Activated CD4-positive, alpha-beta T cell treated with anti-CD3 and anti-CD28 coated beads, Interleukin-2, Interleukin-6, amounts not matched to agents 100 ng/mL and 50 ng/mL, durations not matched to agents 16 hours and 8 hours (primary cell): ENCODE measurements around the gene PIKFYVE.
"Not testable (repeated sequence)": the region's sequence is repeated elsewhere in the genome, so short reads cannot be mapped to it uniquely, and the experiment has no call there.

ENCODE experiments used
- DNase-seq: peaks from one replicate; pipeline ENCODE4 v3.0.0-alpha.2; 2020

PIKFYVE gene

GRCh38 chr2:208255557-208256106 is 10.4 kb upstream of the PIKFYVE start:
- DNase-seq, result no peak

DNA sequence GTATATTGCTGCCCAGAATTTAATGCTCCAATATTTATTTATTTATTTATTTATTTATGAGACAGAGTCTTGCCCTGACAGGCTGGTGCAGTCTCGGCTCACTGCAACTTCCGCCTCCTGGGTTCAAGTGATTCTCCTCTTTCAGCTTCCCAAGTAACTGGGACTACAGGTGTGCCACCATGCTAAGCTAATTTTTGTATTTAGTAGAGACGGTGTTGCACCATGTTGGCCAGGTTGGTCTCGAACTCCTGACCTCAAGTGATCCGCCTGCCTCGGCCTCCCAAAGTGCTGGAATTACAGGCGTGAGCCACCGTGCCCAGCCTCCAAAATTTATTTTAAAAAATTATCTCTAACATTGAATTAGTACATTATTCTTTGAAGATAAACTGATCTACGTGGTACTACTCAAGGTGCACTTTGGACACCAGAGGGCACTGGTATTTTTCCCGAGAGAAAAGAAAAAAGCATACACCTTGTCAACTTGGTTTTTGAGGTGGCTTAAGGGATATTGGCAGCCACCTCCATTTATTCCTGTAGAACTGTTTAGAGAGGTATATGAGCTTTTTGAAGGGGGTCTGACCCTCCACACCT is 9.8 kb upstream of the PIKFYVE start:
- no peak for DNase-seq

DNA sequence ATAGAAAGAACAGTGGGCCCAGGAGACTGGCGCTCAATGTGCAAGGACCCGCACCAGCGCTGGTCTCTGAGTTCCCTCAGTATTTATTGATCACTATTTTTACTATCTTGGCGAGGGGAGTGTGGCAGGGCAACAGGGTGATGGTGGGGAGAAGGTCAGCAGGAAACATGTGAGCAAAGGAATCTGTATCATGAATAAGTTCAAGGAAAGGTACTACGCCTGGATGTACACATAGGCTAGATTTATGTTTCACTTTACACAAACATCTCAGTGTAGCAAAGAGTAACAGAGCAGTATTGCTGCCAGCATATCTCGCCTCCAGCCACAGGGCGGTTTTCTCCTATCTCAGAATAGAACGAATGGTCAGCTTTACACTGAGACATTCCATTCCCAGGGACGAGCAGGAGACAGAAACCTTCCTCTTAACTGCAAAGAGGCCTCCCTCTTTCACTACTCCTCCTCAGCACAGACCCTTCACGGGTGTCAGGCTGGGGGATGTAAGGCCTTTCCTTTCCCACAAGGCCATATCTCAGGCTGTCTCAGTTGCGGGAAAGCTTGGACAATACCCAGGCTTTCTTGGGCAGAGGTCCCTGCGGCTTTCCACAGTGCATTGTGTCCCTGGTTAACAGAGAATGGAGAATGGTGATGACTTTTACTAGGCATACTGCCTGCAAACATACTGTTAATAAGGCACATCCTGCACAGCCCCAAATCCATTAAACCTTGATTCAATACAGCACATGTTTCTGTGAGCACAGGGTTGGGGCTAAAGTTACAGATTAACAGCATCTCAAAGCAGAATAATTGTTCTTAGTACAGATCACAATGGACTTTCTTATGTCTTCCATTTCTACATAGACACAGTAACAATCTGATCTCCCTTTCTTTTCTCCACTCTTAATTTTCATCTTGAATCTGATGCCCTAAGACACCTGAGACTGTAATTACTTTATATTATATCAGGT is 8.9 kb upstream of the PIKFYVE start:
- DNase-seq, result not testable (repeated sequence)

- peak; percentile 65 for DNase-seq
Measured at GRCh38 chr2:208265371-208265800, 669 bp upstream of the PIKFYVE start.

DNA sequence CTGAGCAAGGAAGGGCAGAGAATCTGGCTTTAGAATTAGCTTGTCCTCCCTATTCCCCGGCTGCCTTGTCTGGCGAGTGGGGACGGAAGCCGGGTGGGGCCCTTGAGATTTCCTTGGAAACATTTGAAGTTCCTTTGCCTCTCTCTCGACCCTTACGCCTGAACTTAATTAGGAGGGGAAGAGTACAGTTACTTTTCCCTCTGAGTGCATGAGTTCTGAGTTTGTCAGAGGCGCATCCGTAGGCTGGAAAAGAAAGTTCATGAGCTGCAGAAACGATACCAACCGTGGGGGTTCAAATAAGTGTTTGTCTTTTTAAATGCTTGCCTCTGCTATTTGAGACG is 468 bp downstream of the PIKFYVE start:
- no peak for DNase-seq

GRCh38 chr2:208266936-208267335 is 881 bp downstream of the PIKFYVE start:
- DNase-seq, result peak; percentile 15

- DNase-seq, result not testable (repeated sequence)
Measured at GRCh38 chr2:208267526-208267925, 1.5 kb downstream of the PIKFYVE start.

GRCh38 chr2:208268156-208268952 is 2.3 kb downstream of the PIKFYVE start:
- no peak for DNase-seq

DNA sequence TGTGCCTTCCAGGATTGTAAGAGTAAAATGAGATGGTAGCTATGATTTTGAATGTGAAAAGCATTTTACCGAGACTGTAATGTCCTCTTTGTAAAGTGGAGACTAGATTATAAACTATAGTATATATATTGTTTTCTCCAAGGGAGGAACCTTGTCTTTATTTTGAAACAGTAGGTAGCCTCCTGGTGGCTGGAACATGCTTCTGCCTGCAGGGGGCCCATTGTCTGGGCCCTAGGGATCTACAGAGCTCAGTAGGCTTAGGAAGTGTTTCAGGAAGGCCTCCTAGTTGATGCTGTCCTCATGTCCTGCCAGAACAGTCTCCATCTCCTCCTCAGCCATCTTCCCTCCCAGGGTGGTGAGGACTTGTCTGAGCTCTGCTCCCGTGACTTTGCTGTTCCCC is 3.0 kb downstream of the PIKFYVE start:
- no peak for DNase-seq

DNA sequence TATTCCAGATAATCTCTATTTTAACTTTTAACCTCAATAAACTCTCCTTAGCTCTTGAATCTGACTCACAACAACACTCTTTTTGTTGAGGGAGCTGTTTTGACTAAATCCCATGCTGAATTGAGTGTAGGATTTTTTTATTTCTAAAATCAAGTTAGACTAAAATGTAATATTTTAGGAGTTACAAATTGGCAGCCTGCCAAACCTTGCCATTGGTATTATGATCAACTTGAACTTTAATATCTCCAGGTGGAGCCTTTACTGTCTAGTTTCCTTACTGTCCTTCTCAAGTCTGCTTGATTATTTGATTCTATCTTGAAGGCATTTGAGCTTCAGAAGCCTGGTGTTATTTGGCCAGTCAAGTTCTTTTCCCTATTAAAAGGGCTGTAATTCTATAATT is 8.7 kb downstream of the PIKFYVE start:
- no peak for DNase-seq

- no peak for DNase-seq
Measured at GRCh38 chr2:208278549-208278948, 12.5 kb downstream of the PIKFYVE start.

GRCh38 chr2:208279236-208279635 is 13.2 kb downstream of the PIKFYVE start:
- DNase-seq, result no peak

- DNase-seq, result no peak
Measured at GRCh38 chr2:208280234-208280633, 14.2 kb downstream of the PIKFYVE start.

- no peak for DNase-seq
Measured at GRCh38 chr2:208280933-208281332, 14.9 kb downstream of the PIKFYVE start.

DNA sequence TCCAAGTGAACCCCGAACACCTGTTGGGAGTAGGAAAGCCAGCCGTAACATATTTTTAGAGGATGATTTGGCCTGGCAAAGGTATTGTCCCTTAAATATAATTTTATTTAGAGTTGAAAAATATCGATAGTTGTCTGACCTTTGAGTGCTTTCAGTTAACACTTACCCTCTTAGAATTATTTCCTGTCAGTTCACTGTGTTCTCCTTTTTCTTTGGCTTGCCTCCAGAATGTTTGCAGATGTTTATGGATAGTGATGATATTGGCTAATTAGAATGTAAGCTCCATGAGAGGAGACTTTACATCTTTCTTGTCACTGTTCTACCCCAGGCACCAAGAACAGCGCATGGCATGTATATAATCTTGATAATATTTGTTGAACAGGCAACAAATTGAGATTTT is 19.8 kb downstream of the PIKFYVE start:
- DNase-seq, result no peak

DNA sequence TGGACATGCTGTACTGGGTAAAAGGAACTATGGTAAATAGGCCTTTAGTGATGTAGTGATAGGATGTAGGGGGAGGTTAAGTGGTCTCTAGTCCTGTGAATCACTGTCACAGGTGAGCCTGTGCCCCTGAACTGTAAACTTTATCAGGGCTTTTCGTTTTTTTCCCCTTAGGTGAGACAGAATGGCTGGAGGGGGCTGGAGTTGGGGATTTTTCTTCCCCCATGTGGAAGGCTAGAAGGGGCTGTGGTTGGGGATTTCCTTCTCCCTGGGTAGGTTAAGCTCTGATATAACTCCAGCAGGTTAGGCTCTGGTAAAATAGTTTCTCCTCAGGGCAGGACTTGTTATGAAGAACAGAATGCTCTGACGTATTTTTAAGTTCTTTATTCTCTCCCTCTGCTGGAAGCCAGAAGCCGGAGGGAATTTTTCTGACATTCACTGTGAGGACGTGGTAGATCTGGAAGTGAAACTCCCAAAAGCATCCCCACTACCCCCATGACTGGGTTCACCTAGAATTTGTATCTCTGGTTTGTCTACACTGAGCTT is 28.5 kb downstream of the PIKFYVE start:
- no peak for DNase-seq

- no peak for DNase-seq
Measured at GRCh38 chr2:208295834-208296233, 29.8 kb downstream of the PIKFYVE start.

DNA sequence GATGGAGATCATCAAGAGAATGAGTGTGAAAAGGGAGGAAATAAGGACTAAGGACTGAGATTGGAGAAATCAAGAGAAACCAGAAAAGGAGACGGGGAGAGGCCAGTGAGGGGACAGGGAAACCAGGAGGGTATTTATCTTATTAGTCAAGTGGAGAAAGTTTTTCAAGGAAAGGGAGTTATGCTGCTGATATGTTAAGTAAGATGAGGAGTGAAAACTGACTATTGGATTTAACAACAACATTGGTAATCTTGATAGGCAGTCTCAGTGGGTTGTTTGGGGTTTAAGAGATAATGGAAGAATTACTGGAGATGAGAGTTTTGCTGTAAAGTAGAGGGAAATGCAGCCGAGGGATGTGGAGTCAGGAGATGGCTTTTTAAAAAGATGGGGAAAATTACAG is 30.6 kb downstream of the PIKFYVE start:
- DNase-seq, result no peak

GRCh38 chr2:208297961-208298360 is 31.9 kb downstream of the PIKFYVE start:
- no peak for DNase-seq

GRCh38 chr2:208300847-208301618 is 35.0 kb downstream of the PIKFYVE start:
- DNase-seq, result no peak

DNA sequence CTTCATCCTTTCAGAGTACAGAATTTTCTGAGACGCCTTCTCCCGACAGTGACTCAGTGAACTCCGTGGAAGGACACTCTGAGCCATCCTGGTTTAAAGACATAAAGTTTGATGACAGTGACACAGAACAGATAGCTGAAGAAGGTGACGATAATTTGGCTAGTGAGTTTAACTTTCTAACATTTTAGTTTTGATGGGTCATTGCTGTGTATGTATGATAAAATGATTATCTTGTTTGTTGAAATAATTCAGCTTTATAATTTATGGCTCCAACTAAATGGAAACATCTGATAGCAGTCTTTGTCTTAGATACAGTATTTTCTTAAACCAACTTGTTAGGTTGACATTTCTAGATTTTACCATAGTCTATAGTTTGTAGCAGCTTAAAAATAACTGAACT is 38.1 kb downstream of the PIKFYVE start:
- no peak for DNase-seq

DNA sequence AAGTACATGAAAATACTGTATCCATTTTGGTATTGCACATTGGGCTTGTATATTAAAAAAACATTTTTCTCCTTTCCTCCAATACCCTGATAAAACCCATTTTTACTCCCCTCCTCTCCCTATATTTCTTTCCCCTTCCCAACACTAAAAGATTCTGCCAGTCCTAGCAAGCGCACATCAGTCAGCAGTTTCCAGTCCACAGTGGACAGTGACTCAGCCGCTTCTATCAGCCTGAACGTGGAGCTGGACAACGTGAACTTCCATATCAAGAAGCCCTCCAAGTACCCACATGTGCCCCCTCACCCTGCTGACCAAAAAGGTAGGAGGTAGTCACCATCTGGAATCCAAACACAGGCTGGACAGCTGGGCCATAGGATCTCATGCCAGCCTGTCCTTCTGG is 38.6 kb downstream of the PIKFYVE start:
- DNase-seq, result no peak
